CD4-positive, alpha-beta T cell treated with Interleukin-4 for 1 hour (primary cell): ENCODE measurements around the gene UBN1.
"Not testable (repeated sequence)": the region's sequence is repeated elsewhere in the genome, so short reads cannot be mapped to it uniquely, and the experiment has no call there.

Experiments
- DNase-seq, 2 donors: peaks; one replicate each; pipeline ENCODE4 v3.0.0-alpha.2; 2020 to 2022

The UBN1 gene

DNA sequence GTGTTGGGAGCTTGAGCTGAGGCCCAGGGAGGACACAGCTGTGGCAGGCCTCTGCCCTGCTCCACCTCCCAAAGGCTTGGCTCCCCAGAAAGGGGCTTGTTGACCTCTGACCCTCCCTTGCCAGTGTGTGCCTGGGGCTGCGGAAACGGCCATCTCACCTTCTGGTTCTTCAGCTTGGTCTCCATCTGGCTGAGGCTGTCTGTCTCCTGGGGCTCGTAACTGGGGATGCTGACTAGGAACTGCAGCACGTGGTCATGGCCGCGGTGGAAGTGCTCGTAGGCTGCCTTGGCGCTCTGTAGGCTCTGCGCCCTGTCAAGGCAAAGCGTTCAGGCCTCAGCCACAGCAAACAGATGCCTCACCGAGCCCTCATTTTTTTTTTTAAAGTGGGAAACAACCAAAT, 42.7 kb downstream of the UBN1 start:
- DNase-seq: no peak

GRCh38 chr16:4890686-4891085, 43.4 kb downstream of the UBN1 start:
- DNase-seq: no peak

DNA sequence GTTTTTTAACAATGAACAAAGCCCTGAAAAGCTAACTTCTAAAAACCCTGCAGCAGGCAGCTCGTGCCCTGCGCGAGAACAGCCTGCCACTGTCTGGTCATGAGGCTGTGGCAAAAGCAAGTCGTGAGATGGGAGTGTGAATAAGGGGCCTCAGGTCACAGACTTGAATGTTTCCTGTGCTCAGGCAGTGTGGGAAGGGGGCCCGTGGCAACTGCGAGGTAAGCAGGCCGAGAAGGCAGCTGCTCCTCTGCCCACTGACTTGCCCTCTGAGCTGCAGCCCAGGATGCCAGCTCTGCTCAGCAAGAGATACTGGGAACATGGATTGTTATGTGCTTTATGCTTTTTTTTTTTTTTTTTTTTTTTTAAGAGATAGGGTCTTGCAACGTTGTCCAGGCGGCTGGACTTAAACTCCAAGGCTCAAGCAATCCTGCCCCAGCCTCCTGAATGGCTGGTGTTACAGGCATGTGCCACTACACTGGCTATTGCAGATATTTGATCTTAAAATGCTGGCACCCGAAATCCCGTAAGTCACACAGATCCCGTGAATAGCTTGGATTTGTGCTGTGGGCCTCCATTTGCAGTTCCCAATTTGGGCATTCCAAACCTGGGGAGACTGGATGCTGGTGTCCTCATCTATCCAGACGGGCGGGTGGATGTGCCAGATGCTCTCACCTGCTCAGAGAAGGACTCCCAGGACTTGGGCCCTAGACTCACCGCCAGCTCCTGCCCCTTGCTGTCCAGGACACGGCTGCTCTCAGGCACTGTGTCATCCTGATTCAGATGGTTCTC, 44.0 kb downstream of the UBN1 start:
- DNase-seq: no peak

- DNase-seq: no peak
These were observed 44.6 kb downstream of the UBN1 start for GRCh38 chr16:4891886-4892216.

DNA sequence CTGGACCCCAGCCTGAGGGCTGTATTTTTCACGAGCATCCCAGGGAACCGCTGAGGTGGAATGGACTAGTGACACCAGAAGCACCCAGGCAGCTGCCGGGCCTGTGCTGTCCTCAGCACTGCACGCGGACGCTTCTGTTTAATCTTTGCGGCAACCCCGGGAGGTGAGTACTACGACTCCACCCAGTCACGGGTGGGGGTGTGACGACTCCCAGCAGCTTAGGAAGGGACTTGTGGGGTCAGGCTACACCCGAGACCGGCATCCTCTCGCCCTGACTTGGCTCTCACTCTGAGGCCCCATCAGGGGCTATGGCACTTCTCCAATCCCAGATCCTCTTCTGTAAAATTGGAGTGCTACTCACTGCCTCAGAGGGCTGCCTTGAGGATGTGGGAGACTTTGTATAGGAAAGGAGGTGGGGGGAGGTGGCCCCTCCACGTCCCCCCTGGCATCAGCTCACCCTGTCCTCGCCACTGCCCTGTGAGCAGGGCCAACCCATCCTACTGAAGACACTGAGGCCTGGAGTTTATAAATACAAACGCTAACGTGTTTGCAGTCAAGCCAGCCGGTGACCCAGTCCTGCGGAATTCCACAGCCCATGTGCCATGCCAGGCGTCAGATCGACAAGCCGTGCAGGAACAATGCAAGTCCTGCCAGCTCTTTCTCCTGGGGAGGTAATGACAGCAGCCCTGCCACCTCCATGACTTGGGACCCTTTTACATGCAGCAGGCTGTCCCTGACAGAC, 45.3 kb downstream of the UBN1 start:
- no peak for DNase-seq

DNA sequence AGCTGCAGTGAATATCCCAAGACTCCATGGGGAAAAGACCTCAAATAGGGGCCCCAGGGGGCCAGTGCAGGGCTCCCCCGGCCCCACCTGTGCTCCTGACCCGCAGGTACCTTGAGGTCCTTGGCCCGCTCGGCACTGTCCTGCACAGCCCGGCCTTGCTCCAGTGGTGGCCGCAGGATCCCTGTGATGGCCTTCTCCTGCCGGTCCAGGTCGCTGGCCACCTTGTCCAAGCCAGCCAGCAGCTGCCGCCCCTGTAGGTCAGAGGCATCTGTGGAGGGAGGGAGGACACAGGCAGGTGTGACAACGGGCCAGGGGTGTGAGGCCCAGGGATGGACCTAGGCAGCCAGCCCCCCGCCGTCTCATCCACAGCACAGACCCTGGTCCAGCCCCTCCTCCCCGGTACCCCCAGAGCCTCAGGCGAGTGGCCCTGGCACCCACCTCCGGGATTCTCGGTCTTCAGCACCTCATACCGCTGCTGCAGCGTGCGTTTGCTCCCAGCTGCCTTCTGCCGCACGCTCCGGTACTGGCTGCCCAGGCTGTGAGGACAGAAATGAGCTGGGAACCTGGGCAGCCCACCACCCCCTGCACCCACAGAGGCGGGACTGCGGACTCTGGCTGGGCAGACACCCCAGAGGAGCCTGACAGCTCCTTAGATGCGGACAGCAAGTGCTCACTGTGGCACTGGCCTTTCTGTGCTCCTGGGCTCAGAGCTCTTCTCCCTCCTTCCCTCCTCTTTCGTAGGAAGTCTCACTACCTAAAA, 46.0 kb downstream of the UBN1 start:
- DNase-seq: no peak

DNA sequence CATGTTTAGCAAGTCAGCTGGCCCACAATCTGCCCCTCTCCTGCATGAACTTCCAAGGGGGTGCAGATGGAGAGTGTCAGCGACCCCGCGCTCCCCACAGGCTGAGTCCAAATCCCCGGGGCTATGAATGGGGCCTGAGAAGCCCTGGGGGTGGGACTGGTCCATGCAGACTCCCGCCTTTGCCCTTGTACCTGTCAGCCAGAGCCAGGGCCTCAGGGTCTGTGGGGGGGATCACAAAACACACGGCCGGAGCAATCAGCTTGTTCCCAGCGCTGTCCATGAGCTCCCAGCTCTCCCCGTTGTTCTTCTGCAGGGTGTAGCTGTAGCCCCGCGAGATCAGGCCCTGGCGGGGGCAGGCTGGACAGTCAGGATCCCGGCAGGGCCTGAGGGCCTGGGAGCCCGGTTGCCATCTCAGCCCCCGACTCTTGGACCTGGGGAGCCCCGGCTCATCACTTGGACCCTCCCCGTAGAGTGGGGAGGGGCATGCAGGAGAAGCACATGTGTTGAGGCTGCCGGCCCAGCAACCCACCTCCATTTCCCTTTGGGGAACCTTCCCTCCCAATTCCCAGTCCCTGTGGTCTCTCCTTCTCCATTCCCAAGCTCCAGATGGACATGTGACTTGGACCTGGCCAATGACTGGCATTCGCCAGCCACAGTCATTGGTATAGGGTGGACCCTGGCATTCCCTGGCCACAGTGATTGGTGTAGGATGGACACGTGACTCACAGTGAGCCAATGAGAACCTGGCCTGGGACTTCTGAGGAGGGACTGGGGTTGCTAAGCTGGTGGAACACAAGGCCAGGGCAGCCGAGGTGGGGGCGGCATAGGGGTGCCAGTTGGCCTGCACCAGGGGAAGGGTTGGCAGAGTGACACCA, 47.2 kb downstream of the UBN1 start:
- DNase-seq: no peak

DNA sequence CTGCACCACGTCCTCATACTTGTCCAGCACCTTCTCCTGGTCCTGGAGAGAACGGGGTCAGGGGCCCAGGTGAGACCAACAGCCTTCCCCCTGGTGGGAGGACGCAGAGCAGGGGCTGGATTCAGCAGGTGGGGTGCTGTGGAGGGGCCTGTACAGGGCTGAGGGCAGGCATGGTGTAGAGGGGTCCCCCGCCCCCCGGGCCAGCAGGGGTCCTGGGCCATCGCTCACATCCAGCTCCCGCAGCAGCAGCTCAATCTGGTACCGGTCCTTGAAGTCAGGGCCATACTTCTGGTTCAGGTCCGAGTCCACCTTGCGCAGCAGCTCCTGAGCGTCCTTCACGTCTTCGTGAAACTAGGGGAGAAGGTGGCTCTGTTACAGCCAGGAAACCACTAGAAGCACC, 48.1 kb downstream of the UBN1 start:
- DNase-seq: no peak

DNA sequence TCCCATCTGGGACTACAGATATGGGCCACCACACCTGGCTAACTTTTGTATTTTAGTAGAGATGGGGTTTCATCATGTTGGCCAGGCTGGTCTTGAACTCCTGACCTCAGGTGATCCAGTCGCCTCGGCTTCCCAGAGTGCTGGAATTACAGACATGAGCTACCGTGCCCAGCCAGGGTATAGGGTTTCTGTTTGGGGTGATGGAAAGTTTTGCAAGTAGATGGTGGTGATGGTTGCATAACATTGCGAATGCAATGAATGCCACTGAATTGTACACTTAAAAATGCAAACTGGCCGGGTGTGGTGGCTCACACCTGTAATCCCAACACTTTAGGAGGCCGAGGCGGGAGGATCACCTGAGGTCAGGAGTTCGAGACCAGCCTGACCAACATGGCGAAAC, 49.5 kb downstream of the UBN1 start:
- DNase-seq: not testable (repeated sequence)

- DNase-seq: no peak
These were observed 50.0 kb downstream of the UBN1 start for GRCh38 chr16:4897328-4897727.

- no peak for DNase-seq
These were observed 51.7 kb downstream of the UBN1 start for GRCh38 chr16:4898811-4899473.

DNA sequence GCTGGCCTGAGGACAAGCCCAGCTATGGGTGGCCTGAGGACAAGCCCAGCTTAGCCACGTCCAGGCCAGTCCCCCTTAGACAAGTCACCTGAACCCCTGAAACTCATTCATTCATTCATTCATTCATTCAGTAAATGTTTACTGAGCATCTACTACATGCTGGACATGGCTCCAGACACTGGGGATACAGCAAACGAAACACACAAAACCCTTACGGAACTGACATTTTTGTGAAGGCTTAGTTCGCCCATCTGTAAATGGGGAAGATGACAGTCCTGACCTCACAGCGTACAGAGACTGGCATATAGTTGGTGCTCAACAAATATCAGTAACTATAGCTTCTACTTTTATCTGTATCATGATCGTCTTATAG, 52.2 kb downstream of the UBN1 start:
- DNase-seq: no peak

DNA sequence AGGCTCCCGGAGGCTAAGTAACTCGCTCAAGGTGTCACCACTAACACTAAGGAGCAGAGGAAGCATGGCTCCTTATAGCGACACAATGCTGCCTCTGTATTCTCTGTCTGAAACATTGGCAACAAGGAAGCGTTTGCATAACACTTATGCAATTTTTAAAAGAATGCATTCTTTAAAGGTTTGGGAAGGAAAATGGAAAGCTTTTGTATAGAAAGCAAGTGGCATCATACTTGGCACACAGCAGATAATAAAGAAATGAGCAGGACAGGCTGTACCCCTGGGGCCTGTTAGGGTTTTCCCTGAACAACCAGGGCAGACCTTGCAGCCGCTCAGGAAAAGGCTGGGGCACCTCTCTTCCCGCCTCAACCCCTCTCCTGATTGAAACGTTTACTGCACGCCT, 52.8 kb downstream of the UBN1 start:
- no peak for DNase-seq

DNA sequence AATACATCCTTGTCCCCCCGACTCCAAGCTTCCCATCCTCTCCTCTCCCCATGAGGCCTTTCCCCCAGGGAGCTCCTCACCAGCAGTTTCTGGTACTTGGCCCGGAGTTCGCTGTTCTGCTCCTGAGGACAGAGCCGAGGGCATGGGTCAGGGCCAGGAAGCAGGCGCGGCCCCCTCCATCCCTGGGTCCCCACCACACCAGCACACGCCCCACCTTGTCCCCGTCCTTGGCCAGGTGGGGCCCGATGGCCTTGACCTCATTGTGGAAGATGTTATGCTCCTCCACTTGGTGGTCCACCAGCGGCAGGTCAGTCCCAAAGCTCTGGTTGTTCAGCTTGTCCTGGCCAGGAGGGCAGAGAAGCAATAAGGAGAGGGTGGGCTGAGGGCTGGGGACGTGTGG, 53.5 kb downstream of the UBN1 start:
- no peak for DNase-seq

DNA sequence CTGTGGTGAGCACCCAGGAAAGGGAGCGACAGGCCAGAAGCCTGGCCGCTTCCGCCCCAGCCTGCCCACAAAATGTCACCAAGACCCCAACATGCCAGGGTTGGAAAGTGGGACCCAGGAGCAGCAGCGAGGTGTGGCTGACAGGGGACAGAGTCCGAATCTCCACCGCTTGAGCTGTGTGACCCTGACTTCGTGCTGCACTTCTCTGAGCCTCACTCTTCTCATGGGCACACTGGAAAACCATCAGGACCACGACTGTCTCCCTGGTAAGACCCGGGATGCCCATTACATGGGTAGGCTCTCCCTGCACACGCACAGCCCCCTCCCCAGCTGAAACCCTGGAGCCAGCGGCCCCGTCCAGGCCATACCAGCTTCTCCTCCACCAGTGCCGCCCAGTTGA, 54.8 kb downstream of the UBN1 start:
- DNase-seq: no peak

GRCh38 chr16:4904108-4904941, 57.0 kb downstream of the UBN1 start:
- DNase-seq: no peak

DNA sequence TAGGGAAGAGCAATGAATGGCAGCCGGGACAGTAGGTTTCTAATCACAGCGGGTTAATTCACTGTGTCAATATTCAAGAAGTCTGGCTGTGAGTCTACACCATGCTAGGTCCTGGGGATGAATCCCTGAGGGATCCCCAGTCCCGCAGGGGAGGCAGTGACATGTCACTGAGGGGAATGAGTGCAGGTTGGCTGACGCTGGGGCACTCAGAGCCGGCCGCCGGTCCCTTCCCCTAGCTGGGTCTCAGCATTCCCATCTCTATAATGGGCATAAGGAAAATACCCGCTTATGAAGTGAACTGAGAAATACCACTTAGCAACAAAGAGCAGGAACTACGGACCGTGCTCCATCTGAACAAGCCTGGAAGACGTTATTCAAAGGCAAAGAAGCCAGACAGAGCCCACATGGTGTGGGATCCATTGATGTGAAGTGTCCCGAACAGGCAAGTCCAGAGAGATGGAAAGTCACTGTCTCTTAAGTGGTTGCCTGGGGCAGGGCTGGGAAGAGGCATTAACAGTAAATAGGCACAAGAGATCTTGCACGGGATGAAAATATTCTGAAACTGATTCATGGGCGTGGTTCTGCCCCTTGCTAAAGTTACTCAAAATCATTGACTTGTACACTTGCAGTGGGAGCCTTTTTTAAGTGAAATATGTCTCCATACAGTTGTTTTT, 57.8 kb downstream of the UBN1 start:
- DNase-seq: no peak

GRCh38 chr16:4908854-4909401, 61.6 kb downstream of the UBN1 start:
- DNase-seq: no peak

DNA sequence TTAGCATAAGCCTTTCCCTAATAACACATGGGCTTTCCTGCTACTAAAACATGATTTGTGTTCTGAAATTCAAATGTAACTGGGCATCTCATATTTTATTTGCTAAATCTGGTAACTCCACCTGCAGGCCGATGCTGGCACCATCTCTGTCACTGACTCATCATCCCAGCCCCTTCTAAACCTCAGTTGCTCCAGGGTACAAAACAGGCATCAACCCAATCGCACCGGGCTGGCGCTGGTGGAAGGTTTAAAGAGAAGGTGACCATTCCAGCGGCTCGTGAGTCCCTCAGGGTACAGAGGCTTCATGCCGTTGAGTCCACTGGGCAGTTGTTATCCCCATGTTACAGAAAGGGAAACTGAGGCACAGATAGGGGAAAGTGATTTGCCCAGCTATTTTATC, 62.5 kb downstream of the UBN1 start:
- no peak for DNase-seq

DNA sequence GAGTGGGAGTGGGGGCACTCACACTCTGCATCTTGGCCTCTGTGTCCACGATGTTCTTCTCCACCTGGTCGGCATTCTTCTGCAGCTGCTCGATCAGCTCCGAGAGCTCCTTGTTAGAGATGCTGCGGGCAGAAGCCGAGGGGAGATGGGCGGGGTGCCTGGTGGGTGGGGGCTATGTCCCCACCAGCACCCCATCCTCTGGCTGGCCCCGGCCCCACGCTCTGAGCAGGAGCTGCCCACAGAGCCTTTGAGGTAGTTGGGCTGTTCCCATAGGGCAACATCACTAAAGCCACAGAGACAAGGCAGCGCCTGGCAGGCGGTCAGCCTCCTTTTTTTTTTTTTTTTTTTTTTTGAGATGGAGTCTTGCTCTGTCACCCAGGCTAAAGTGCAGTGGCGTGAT, 63.5 kb downstream of the UBN1 start:
- DNase-seq: no peak

- DNase-seq: no peak
These were observed 64.7 kb downstream of the UBN1 start for GRCh38 chr16:4911970-4912386.
